Bronchial epithelial cell (primary cell): ENCODE measurements around the gene TLCD1. TPM values are rescaled to one million over a fixed set of nuclear protein-coding genes. Genes with fewer than 3 reads are reported as not detected.

Experiments used
- DNase-seq: peaks from one replicate; pipeline ENCODE4 v3.0.0-alpha.2; 2010; ENCODE audit warnings: low read depth
- FAIRE-seq: peaks from 2 replicates; lab custom pipeline; 2011; peaks lifted over from hg19 to GRCh38; lab: Jason Lieb, UNC
- H3K27me3 ChIP-seq: 2 replicates; pipeline ENCODE4 v1.5.1; 2011; ENCODE audit warnings: low read length; ENCODE audit not compliant: control insufficient read depth, insufficient read depth
- H3K36me3 ChIP-seq: 2 replicates; pipeline ENCODE4 v1.5.1; 2011; ENCODE audit warnings: low read length; ENCODE audit not compliant: control insufficient read depth, insufficient read depth
- H3K4me3 ChIP-seq: 2 replicates; pipeline ENCODE4 v1.5.1; 2011; ENCODE audit warnings: mild to moderate bottlenecking, low read depth, low read length, control low read depth
- total RNA-seq: library from RNA; depleted of rRNA; stranded (reverse); fragments of >200 nt; gene quantifications from 2 replicates; pipeline ENCODE4 v1.2.1, GENCODE V29; 2014
- TF ChIP-seq, protein P1 (sequence below): IDR thresholded peaks from 2 replicates; pipeline ENCODE4 v1.5.1; 2011; ENCODE audit warnings: mild to moderate bottlenecking, moderate library complexity, low read length, control low read depth, inconsistent platforms; ENCODE audit not compliant: insufficient read depth, severe bottlenecking

The TLCD1 gene
- total RNA-seq, 1 donor from 2014 or later: 7.4 TPM

DNA sequence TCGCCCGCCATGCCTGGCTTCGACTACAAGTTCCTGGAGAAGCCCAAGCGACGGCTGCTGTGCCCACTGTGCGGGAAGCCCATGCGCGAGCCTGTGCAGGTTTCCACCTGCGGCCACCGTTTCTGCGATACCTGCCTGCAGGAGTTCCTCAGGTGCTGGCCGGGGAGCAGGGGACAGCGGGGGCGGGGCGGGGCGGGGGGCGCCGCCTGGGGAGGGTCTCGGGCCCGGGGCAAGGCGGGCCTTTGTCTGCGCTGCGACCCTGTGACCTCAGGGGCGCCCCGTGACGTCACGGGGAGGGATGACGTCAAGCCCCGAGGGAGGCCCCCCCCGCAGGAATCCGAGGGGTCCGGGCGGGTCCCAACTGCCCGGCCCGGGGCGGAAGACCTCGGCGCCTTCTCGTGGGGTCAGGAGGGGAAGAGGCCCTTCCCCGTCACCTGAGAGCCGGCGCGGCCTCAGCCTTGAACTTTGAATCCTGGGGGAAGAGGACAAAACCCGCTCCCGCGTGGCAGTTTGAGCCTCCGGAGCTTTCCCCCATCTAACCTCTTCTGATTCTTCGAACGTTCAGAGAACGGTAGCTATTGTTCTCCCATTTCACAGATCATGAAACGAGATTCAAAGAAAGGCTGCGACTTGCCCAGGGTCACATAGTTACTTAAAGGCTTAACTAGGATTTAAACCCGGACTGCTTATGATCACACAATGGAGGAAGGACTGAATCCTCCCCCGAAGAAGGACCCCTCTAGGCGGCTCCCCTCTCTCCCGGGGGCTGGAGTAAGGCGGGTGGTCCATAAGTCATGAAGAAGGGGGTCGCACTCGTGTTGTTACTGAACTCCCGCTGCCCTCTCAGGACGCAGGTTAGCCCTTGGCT is 18.3 kb upstream of the TLCD1 start:
- no peak for DNase-seq
- TF ChIP-seq, protein P1, sequence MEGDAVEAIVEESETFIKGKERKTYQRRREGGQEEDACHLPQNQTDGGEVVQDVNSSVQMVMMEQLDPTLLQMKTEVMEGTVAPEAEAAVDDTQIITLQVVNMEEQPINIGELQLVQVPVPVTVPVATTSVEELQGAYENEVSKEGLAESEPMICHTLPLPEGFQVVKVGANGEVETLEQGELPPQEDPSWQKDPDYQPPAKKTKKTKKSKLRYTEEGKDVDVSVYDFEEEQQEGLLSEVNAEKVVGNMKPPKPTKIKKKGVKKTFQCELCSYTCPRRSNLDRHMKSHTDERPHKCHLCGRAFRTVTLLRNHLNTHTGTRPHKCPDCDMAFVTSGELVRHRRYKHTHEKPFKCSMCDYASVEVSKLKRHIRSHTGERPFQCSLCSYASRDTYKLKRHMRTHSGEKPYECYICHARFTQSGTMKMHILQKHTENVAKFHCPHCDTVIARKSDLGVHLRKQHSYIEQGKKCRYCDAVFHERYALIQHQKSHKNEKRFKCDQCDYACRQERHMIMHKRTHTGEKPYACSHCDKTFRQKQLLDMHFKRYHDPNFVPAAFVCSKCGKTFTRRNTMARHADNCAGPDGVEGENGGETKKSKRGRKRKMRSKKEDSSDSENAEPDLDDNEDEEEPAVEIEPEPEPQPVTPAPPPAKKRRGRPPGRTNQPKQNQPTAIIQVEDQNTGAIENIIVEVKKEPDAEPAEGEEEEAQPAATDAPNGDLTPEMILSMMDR: no peak
- Histone ChIP-seq H3K36me3 (peaks cover 25% of the 10 kb centered on the region), H3K27me3 (no peaks in the 10 kb centered on the region), H3K4me3 (peak overlapping the region; percentile 63)
- FAIRE-seq: no peak

DNA sequence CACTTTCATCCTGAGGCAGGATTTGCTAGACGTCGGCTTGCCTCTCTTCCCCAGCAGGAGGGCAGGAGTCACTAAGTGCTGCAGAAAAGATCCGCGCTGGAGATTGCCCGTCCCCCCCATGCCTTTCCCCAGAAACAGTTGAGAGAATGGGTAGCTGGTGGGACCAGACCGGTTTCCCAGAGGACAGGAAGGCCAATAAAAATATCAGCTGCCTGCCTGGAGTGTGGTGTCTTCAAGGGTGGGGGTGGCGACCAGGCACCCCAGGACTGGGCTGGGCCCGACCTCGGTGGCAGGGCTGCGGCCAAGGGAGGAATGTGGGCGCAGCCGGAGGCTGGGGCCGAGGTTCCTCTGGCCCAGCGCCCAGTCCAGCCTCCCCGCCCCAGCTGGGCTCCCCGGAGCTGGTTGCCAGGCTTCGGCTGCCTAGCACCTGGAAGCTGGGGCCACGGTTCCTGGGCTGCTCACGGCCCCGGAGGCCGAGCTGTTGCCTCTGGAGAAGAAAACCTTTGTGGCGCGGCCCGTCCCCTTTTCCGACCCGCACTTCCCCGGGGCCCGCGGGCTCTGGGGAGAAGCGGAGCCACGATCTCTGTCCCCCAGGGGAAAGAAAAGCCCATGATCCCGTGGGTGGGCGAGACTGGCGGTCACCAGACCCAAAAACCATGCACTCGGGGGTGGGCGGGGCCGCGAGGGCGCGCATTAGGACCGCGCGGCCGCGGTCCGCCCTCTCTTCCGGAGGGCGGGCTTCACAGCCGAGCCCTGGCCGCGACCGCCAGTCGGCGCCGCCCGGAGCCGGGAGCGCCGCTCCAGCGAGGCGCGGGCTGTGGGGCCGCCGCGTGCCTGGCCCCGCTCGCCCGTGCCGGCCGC is 17.4 kb upstream of the TLCD1 start, which contains the start of gene TRAF4:
Gene TRAF4 (plus strand): TSS at position 769 of the 861 bp plus-strand sequence. CDS start 102 bp downstream, outside the sequence.
- peaks cover 20% of the 10 kb centered on the region for H3K36me3 ChIP-seq
- DNase-seq (peak; percentile 50), FAIRE-seq (no peak)
- no peaks in the 10 kb centered on the region for H3K27me3 ChIP-seq
- peak within 1 kb of the TSS; percentile 63 for H3K4me3 ChIP-seq
- TF ChIP-seq, protein P1: peak; percentile 21

DNA sequence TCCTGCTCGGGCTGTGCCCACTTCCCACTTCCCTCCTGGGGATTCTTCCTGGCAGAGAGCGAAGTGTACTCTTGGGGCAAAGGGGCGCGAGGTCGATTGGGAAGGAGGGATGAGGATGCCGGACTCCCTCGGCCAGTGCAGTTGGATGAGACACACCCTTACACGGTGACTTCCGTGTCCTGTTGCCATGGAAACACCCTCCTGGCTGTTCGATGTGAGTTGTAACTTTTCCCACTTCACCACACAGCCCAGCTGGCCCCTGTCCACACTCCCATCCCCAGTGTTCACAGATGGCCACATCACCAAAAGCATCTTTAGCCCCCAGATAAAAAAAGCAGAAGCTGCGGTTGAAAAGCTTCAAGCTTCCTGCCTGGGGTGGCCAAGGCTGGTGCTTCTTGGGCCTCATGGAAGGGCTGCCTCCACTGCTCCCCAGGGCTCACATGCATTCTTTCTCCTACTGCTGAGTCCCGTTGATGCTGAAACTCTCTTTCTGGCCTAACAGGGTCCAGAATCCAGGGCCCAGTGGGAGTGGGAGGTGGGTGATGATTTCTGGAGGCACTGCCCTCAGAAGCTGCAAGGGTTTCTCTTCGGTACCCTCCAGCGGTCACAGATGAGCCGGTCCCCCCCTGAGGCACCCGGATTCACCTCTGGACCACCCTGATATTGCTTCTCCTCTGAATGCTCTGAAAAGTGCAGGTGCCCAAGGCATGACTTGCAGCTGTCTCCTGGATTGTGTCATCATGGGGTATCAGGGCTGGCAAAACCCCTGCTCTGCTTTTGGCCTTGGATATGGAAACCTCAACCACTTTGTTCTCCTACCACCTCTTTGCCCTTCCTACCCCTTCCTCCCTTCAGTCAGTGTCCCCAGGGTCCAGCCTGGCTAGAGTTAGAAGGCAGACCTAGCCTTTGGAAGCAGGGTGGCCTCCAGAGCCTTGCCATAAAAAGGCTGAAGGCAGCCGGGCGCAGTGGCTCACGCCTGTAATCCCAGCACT is 15.6 kb upstream of the TLCD1 start:
- peaks cover 3% of the 10 kb centered on the region for H3K36me3 ChIP-seq
- DNase-seq: no peak
- TF ChIP-seq, protein P1: no peak
- FAIRE-seq: no peak
- H3K27me3 ChIP-seq: no peaks in the 10 kb centered on the region
- no peak overlapping the region for H3K4me3 ChIP-seq

DNA sequence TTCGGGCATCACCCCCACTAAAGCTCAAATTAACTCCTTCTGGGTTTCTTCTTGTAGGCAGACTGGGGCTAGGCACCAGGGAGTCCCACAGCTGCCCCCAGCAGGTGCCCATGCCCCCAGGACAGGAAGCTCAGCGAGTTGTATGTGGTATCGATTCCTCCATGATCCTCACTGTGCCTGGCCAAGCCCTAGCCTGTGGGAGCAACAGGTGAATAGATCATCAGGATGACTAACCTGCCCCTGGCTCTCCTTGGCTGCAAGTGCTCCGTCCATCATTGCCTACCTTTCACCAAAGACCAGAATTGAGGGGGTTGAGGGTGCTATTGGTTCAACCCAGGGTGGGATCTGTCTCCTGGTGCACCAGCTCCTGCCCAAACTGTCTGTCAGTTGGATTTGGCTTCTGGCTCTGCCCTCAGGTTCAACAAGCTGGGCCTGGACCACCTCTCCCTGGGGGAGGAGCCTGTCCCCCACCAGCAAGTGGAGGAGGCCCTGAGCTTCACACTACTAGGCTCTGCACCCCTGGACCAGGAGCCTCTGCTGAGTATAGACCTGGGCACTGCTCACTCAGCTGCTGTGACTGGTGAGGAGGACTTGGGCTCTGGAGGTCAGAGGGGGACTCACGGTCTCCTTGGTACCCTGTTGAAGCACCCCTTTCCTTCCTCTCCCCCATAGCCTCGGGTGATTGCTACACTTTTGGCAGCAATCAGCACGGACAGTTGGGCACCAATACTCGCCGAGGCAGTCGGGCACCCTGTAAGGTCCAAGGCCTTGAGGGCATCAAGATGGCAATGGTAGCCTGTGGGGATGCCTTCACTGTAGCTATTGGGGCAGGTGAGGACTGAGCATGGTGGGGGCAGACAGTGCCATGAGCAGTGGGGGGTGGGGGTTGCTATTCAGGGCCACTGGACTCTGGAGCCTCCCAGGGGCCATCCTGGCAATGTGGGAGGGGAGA is 14.6 kb upstream of the TLCD1 start:
- TF ChIP-seq, protein P1: no peak
- Histone ChIP-seq H3K4me3 (no peak overlapping the region), H3K27me3 (no peaks in the 10 kb centered on the region), H3K36me3 (peaks cover 3% of the 10 kb centered on the region)
- no peak for FAIRE-seq
- no peak for DNase-seq
